GM12878 (cell line): ENCODE measurements around the gene ZSCAN32. TPM values are rescaled to one million over a fixed set of nuclear protein-coding genes. Genes with fewer than 3 reads are reported as not detected.
A peak's percentile ranks its signal among the peaks of the same experiment; 100 is the strongest.

ENCODE experiments used
- ATAC-seq: fragments of 200-7000 bp; cut with Tn5 transposase; 3 replicates; pipeline ENCODE4 v1.9.1; 2020; ENCODE audit warnings: mild to moderate bottlenecking, moderate library complexity
- BruUV-seq: library from RNA; stranded (reverse); fragments of 400-500 nt; replicated peaks from 2 replicates; lab custom pipeline; 2021; lab: Mats Ljungman, UMichigan
- CTCF ChIA-PET: fragments of 300-600 bp; sonication (Branson Sonifier 250); formaldehyde crosslinking; extraction: SDS; loops from one replicate; lab custom pipeline; 2021; ENCODE audit warnings: inconsistent platforms; lab: Yijun Ruan, JAX
- POLR2A ChIA-PET: fragments of 350-600 bp; formaldehyde crosslinking; extraction: SDS; loops from one replicate; lab custom pipeline; 2021; ENCODE audit warnings: inconsistent platforms; lab: Charles Lee
- RAD21 ChIA-PET: fragments of 300-600 bp; sonication (Branson Sonifier 250); formaldehyde crosslinking; loops from one replicate; lab custom pipeline; 2023; ENCODE audit warnings: antibody characterized with exemption; ENCODE audit not compliant: unreplicated experiment; lab: Charles Lee
- SMC1A ChIA-PET: fragments of 300-600 bp; sonication (Branson Sonifier 250); formaldehyde crosslinking; loops from one replicate; lab custom pipeline; 2023; ENCODE audit not compliant: unreplicated experiment, uncharacterized antibody; lab: Charles Lee
- DNase-seq: peaks from one replicate; pipeline ENCODE4 v3.0.0-alpha.2; 2011; ENCODE audit warnings: low read depth, low spot score
- FAIRE-seq: peaks from 3 replicates; lab custom pipeline; 2011; peaks lifted over from hg19 to GRCh38; lab: Jason Lieb, UNC
- H2AFZ ChIP-seq: 2 replicates; pipeline ENCODE4 v1.6.0; 2011; ENCODE audit warnings: low read depth, low read length, control low read depth; ENCODE audit not compliant: control insufficient read depth
- H3K27ac ChIP-seq: 2 replicates; pipeline ENCODE4 v1.5.1; 2011; ENCODE audit warnings: control low read depth; ENCODE audit not compliant: control insufficient read depth, insufficient read depth
- H3K27me3 ChIP-seq, 2 experiments: replicated peaks in 1 of 2; 2 replicates each; pipeline versions ENCODE4 v1.6.0 to v1.6.1; 2011; ENCODE audit warnings: low read length in 1 of 2; ENCODE audit not compliant: control insufficient read depth in 2 of 2, insufficient read depth in 2 of 2
- H3K36me3 ChIP-seq, 2 experiments: 2 replicates each; pipeline ENCODE4 v1.5.1; 2011; ENCODE audit warnings: low read length in 1 of 2; ENCODE audit not compliant: control insufficient read depth in 2 of 2, insufficient read depth in 2 of 2
- H3K4me1 ChIP-seq: 2 replicates; pipeline ENCODE4 v1.6.1; 2011; ENCODE audit warnings: mild to moderate bottlenecking, low read length, moderate library complexity, mixed read lengths; ENCODE audit not compliant: control insufficient read depth, insufficient read depth
- H3K4me2 ChIP-seq: 2 replicates; pipeline ENCODE4 v1.6.0; 2011; ENCODE audit warnings: control low read depth; ENCODE audit not compliant: control insufficient read depth, insufficient read depth
- H3K4me3 ChIP-seq: fragments of 200-600 bp; sonication (generic); 2 replicates; pipeline ENCODE4 v1.5.1; 2016
- H3K79me2 ChIP-seq: 2 replicates; pipeline ENCODE4 v1.6.0; 2011; ENCODE audit warnings: low read length; ENCODE audit not compliant: control insufficient read depth, insufficient read depth
- H3K9ac ChIP-seq: 2 replicates; pipeline ENCODE4 v1.8.0; 2011; ENCODE audit warnings: low read length, control low read depth, mixed read lengths; ENCODE audit not compliant: control insufficient read depth, insufficient read depth
- H3K9me3 ChIP-seq: replicated peaks from 3 replicates; pipeline ENCODE4 v1.5.1; 2011; ENCODE audit warnings: mild to moderate bottlenecking, low read length; ENCODE audit not compliant: control insufficient read depth, insufficient read depth
- H4K20me1 ChIP-seq: 2 replicates; pipeline ENCODE4 v1.6.0; 2011; ENCODE audit not compliant: control insufficient read depth, insufficient read depth
- CHD2 ChIP-seq: IDR thresholded peaks from 2 replicates; pipeline ENCODE4 v1.6.1; 2011; ENCODE audit warnings: low read depth, low read length, improper control_type of control experiment, borderline replicate concordance
- CHD4 ChIP-seq: fragments of 200-600 bp; sonication (generic); IDR thresholded peaks from 2 replicates; pipeline ENCODE4 v1.6.1; 2016; ENCODE audit warnings: mild to moderate bottlenecking
- EED ChIP-seq: sonication (generic); IDR thresholded peaks from 2 replicates; pipeline ENCODE4 v1.6.1; 2016; ENCODE audit warnings: antibody characterized with exemption, low read depth
- EP300 ChIP-seq, 2 experiments: fragments of 150-350 bp in 1 of 2; IDR thresholded peaks; 2 replicates each; pipeline ENCODE4 v1.6.1; 2011 to 2012; ENCODE audit warnings: low read depth in 2 of 2, low read length in 2 of 2, borderline replicate concordance in 1 of 2, improper control_type of control experiment in 1 of 2, inconsistent platforms in 1 of 2; ENCODE audit not compliant: control insufficient read depth in 1 of 2
- ETV6 ChIP-seq, 2 experiments: fragments of 450-650 bp in 1 of 2; IDR thresholded peaks in 1 of 2; conservative IDR thresholded peaks in 1 of 2; 2 replicates each; pipeline ENCODE4 v1.6.1; 2014; ENCODE audit warnings: antibody characterized with exemption in 1 of 2, borderline replicate concordance in 1 of 2, low read depth in 1 of 2, mild to moderate bottlenecking in 1 of 2, moderate library complexity in 1 of 2
- IKZF1 ChIP-seq: fragments of 450-650 bp; conservative IDR thresholded peaks from 2 replicates; pipeline ENCODE4 v1.6.1; 2017; ENCODE audit warnings: antibody characterized with exemption, mild to moderate bottlenecking
- NR2C1 ChIP-seq: fragments of 450-650 bp; IDR thresholded peaks from 2 replicates; pipeline ENCODE4 v1.6.1; 2017; ENCODE audit warnings: antibody characterized with exemption, mild to moderate bottlenecking, moderate library complexity
- NR2F1 ChIP-seq: fragments of 450-650 bp; conservative IDR thresholded peaks from 2 replicates; pipeline ENCODE4 v1.6.1; 2017; ENCODE audit warnings: mild to moderate bottlenecking
- PAX5 ChIP-seq: IDR thresholded peaks from 2 replicates; pipeline ENCODE4 v1.6.1; 2011; ENCODE audit warnings: low read depth, low read length, borderline replicate concordance
- PAX8 ChIP-seq: fragments of 450-650 bp; IDR thresholded peaks from 2 replicates; pipeline ENCODE4 v1.6.1; 2017; ENCODE audit warnings: mild to moderate bottlenecking, moderate library complexity
- SUPT20H ChIP-seq: IDR thresholded peaks from 2 replicates; pipeline ENCODE4 v1.6.1; 2011; ENCODE audit warnings: low read depth, mild to moderate bottlenecking, low read length, moderate library complexity, borderline replicate concordance; ENCODE audit not compliant: control insufficient read depth
- ZSCAN29 ChIP-seq: fragments of 450-650 bp; IDR thresholded peaks from 2 replicates; pipeline ENCODE4 v1.6.1; 2017; ENCODE audit warnings: mild to moderate bottlenecking, moderate library complexity
- WGBS: methylation state at CpG from one replicate; pipeline ENCODE4 v1.1.6; 2016; ENCODE audit warnings: low lambda C conversion rate; ENCODE audit not compliant: insufficient replicate concordance, insufficient coverage; ENCODE audit errors: missing lambda C conversion rate; 5-methylcytosine and 5-hydroxymethylcytosine counted together
- in situ Hi-C: fragments of 300-500 bp; cut with MboI; formaldehyde crosslinking; loops from 9 replicates; pipeline ENCODE4 v1.14.3; 2018; ENCODE audit warnings: mixed read lengths
- intact Hi-C: fragments of 100-400 bp; cut with micrococcal nuclease; formaldehyde crosslinking; loops from one replicate; pipeline ENCODE4 v1.14.2; 2022; ENCODE audit not compliant: unreplicated experiment
- polyA plus RNA-seq, 11 experiments: library from polyadenylated mRNA; depleted of rRNA in 4 of 11; unstranded in 6 of 11; stranded (reverse) in 5 of 11; fragments of >200 nt; fragmentation: Nextera tagmentation in 4 of 11; fragmentation: Illumina TruSeq in 1 of 11; extraction: Ambion mirVana in 4 of 11; extraction: Trizol in 1 of 11; gene quantifications; 1 replicate in 1 of 11; 2 replicates in 10 of 11; pipeline versions ENCODE4 v1.2.1 to v1.2.3, GENCODE V29; 2011 to 2016; ENCODE audit warnings: inconsistent platforms in 2 of 11, missing spikeins in 2 of 11, low read depth in 1 of 11
- total RNA-seq, 4 experiments: library from RNA; depleted of rRNA in 3 of 4; stranded (reverse); fragments of >200 nt in 3 of 4; fragmentation: Illumina TruSeq in 1 of 4; extraction: Trizol in 1 of 4; gene quantifications; 2 replicates each; pipeline versions ENCODE4 v1.2.1 to v1.2.3, GENCODE V29; 2013 to 2021
- TF ChIP-seq, protein P1 (sequence below): IDR thresholded peaks from 2 replicates; pipeline ENCODE4 v1.6.1; 2011; ENCODE audit warnings: borderline replicate concordance, low read depth, mild to moderate bottlenecking, moderate library complexity, low read length; ENCODE audit not compliant: insufficient read depth, poor library complexity, severe bottlenecking
- TF ChIP-seq, protein P2 (sequence below): IDR thresholded peaks from 2 replicates; pipeline ENCODE4 v1.6.1; 2011; ENCODE audit warnings: borderline replicate concordance, low read depth, mild to moderate bottlenecking, moderate library complexity, mixed read lengths, low read length; ENCODE audit not compliant: insufficient read depth; ENCODE audit errors: extremely low read length

The ZSCAN32 gene
- total and polyA plus RNA-seq, 10 of the 15 experiments (the other 5 are each of a cell fraction or from before 2014, with no cell fraction given): 9.6 to 23.8 (median 15.5) TPM

DNA sequence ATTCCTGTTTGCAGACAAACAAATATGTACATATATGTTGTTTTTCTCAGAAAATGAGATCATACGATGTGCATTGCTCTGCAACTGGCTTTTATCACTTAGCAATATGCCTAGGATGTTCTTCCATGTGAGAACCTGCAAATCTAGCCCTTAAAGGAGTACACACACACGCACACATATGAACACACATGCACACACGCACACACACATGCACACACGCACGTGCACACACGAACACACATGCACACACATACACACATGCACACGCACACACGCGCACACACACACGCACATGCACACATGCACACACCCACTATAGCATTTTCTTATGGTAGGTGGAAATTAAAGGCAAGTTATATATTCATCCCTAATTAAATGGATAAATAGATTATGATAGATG is 53.2 kb downstream of the ZSCAN32 start:
- SMC1A ChIA-PET: no interaction called here
- H3K4me1 ChIP-seq: 0 out of 2 replicates have a peak, but pooled peaks cover 3% of the 10 kb centered on the region
- no peak for DNase-seq
- TF ChIP-seq, protein P1, sequence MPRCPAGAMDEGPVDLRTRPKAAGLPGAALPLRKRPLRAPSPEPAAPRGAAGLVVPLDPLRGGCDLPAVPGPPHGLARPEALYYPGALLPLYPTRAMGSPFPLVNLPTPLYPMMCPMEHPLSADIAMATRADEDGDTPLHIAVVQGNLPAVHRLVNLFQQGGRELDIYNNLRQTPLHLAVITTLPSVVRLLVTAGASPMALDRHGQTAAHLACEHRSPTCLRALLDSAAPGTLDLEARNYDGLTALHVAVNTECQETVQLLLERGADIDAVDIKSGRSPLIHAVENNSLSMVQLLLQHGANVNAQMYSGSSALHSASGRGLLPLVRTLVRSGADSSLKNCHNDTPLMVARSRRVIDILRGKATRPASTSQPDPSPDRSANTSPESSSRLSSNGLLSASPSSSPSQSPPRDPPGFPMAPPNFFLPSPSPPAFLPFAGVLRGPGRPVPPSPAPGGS: peak; percentile 89
- no peak for TF ChIP-seq PAX5
- no peak overlapping the region for H3K4me2 ChIP-seq
- no peaks in the 10 kb centered on the region for H3K27me3 ChIP-seq
- no peak overlapping the region for H3K27ac ChIP-seq
- no peak overlapping the region for H3K9ac ChIP-seq
- no peaks in the 10 kb centered on the region for H4K20me1 ChIP-seq
- intact Hi-C loops (no loop called here), in situ Hi-C loops (no loop called here)
- no peak overlapping the region for H2AFZ ChIP-seq
- H3K79me2 ChIP-seq: no peaks in the 10 kb centered on the region
- CTCF ChIA-PET: no interaction called here
- RAD21 ChIA-PET: no interaction called here
- no TSS peak for BruUV-seq
- no peaks in the 10 kb centered on the region for H3K36me3 ChIP-seq
- WGBS: 75% methylated on average over 10 of the region's 10 CpGs
- no peak for FAIRE-seq
- H3K9me3 ChIP-seq: no peaks in the 10 kb centered on the region
- no peak for ATAC-seq
- H3K4me3 ChIP-seq: no peak overlapping the region
- POLR2A ChIA-PET: no interaction called here

DNA sequence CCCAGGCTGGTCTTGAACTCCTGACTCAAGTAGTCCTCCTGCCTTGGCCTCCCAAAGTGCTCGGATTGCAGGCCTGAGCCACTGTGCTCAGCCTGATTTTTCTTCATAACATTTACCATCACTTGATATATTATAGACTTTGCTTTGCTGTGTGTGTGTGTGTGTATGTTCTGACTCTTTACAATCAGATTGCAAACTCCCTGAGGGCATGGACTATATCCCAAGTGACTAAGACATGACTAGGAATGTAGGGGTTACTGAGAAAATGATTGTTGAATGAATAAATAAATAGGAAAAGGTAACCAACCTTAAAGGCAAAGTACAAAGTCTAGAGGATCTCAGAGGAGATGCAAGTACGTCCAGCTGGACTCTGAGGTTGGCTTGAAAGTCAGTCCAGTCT is 54.8 kb downstream of the ZSCAN32 start:
- no peak overlapping the region for H3K4me2 ChIP-seq
- BruUV-seq: no TSS peak
- H3K9ac ChIP-seq: no peak overlapping the region
- RAD21 ChIA-PET: interaction anchor here (0.6 kb wide), 1 partner anchor 10 kb away, joined by 3 read pairs; no protein-coding TSS in a partner anchor
- no peaks in the 10 kb centered on the region for H3K79me2 ChIP-seq
- in situ Hi-C loops: no loop called here
- ATAC-seq (no peak), FAIRE-seq (no peak), DNase-seq (no peak)
- no peak overlapping the region for H2AFZ ChIP-seq
- intact Hi-C loops: no loop called here
- 34% methylated on average over 2 of the region's 2 CpGs for WGBS
- H3K36me3 ChIP-seq: no peaks in the 10 kb centered on the region
- H3K27ac ChIP-seq: no peak overlapping the region
- H3K9me3 ChIP-seq: no peaks in the 10 kb centered on the region
- POLR2A ChIA-PET: no interaction called here
- SMC1A ChIA-PET: no interaction called here
- H3K27me3 ChIP-seq: no peaks in the 10 kb centered on the region
- CTCF ChIA-PET: no interaction called here
- H3K4me1 ChIP-seq: 0 out of 2 replicates have a peak, but pooled peaks cover 3% of the 10 kb centered on the region
- no peaks in the 10 kb centered on the region for H4K20me1 ChIP-seq
- H3K4me3 ChIP-seq: no peak overlapping the region
- TF ChIP-seq PAX8: no peak
- TF ChIP-seq, protein P2, sequence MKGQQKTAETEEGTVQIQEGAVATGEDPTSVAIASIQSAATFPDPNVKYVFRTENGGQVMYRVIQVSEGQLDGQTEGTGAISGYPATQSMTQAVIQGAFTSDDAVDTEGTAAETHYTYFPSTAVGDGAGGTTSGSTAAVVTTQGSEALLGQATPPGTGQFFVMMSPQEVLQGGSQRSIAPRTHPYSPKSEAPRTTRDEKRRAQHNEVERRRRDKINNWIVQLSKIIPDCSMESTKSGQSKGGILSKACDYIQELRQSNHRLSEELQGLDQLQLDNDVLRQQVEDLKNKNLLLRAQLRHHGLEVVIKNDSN: no peak
- TF ChIP-seq SUPT20H: no peak
- no peak for TF ChIP-seq CHD2
- TF ChIP-seq NR2C1: no peak
- no peak for TF ChIP-seq EED
- TF ChIP-seq IKZF1: no peak
- no peak for TF ChIP-seq ZSCAN29
- no peak for TF ChIP-seq ETV6 (conservative IDR thresholded peaks at IDR 0.05 in 1 of 2, IDR thresholded peaks at IDR 0.05 in 1 of 2; ENCODE audit: borderline replicate concordance in 1 of 2, low read depth in 1 of 2)
- no peak for TF ChIP-seq EP300 (IDR thresholded peaks at IDR 0.05; ENCODE audit: borderline replicate concordance in 1 of 2, control insufficient read depth in 1 of 2, low read depth in 2 of 2, low read length in 2 of 2)
- TF ChIP-seq CHD4: no peak
- no peak for TF ChIP-seq NR2F1
